Neural progenitor cell (in vitro differentiated cells): ENCODE measurements around the gene RNASE2. TPM values are rescaled to one million over a fixed set of nuclear protein-coding genes. Genes with fewer than 3 reads are reported as not detected.
A peak's percentile ranks its signal among the peaks of the same experiment; 100 is the strongest.

Experiments
- DNase-seq: peaks from one replicate; pipeline ENCODE4 v3.0.0-alpha.2; 2016; ENCODE audit warnings: low spot score
- H2AFZ ChIP-seq: fragments of 200-600 bp; sonication (generic); replicated peaks from 2 replicates; pipeline ENCODE4 v1.6.1; 2016; ENCODE audit warnings: antibody characterized with exemption
- H3F3A ChIP-seq: fragments of 200-600 bp; sonication (generic); 2 replicates; pipeline ENCODE4 v1.6.1; 2016; ENCODE audit warnings: antibody characterized with exemption, low read depth
- H3K27ac ChIP-seq: fragments of 200-600 bp; sonication (generic); 2 replicates; pipeline ENCODE4 v1.5.1; 2016; ENCODE audit warnings: mild to moderate bottlenecking
- H3K27me3 ChIP-seq: fragments of 200-600 bp; sonication (generic); 2 replicates; pipeline ENCODE4 v1.6.1; 2016; ENCODE audit warnings: mild to moderate bottlenecking, moderate library complexity
- H3K36me3 ChIP-seq: fragments of 200-600 bp; sonication (generic); 2 replicates; pipeline ENCODE4 v1.5.1; 2016
- H3K4me1 ChIP-seq: fragments of 200-600 bp; sonication (generic); 2 replicates; pipeline ENCODE4 v1.6.1; 2016; ENCODE audit warnings: mixed run types
- H3K4me2 ChIP-seq: fragments of 200-600 bp; sonication (generic); 2 replicates; pipeline ENCODE4 v1.6.1; 2016
- H3K4me3 ChIP-seq: fragments of 200-600 bp; sonication (generic); 2 replicates; pipeline ENCODE4 v1.5.1; 2016
- H3K79me2 ChIP-seq: fragments of 200-600 bp; sonication (generic); 2 replicates; pipeline ENCODE4 v1.6.1; 2016; ENCODE audit warnings: low read depth
- H3K9ac ChIP-seq: fragments of 200-600 bp; sonication (generic); 2 replicates; pipeline ENCODE4 v1.6.1; 2016
- H3K9me3 ChIP-seq: fragments of 200-600 bp; sonication (generic); 2 replicates; pipeline ENCODE4 v1.5.1; 2016; ENCODE audit warnings: low read depth
- H4K20me1 ChIP-seq: fragments of 200-600 bp; sonication (generic); 2 replicates; pipeline ENCODE4 v1.6.1; 2016; ENCODE audit warnings: low read depth
- H3K27ac Mint-ChIP-seq: 3 replicates; pipeline ENCODE4 v1.8.0; 2021; ENCODE audit warnings: mixed read lengths
- H3K27me3 Mint-ChIP-seq: 2 replicates; pipeline ENCODE4 v1.8.0; 2022; ENCODE audit warnings: low read depth, mild to moderate bottlenecking, inconsistent platforms, moderate library complexity, mixed read lengths; ENCODE audit not compliant: insufficient read depth
- H3K36me3 Mint-ChIP-seq: 3 replicates; pipeline ENCODE4 v1.8.0; 2021; ENCODE audit warnings: mixed read lengths
- H3K4me1 Mint-ChIP-seq: 3 replicates; pipeline ENCODE4 v1.8.0; 2021; ENCODE audit warnings: mixed read lengths
- H3K4me3 Mint-ChIP-seq: 3 replicates; pipeline ENCODE4 v1.8.0; 2021; ENCODE audit warnings: mild to moderate bottlenecking, moderate library complexity, mixed read lengths
- H3K9me3 Mint-ChIP-seq: 3 replicates; pipeline ENCODE4 v1.8.0; 2020; ENCODE audit warnings: mixed read lengths
- CTCF ChIP-seq: fragments of 200-600 bp; sonication (generic); IDR thresholded peaks from 2 replicates; pipeline ENCODE4 v1.5.1; 2017; ENCODE audit warnings: antibody characterized with exemption, mild to moderate bottlenecking
- EZH2 ChIP-seq: fragments of 200-600 bp; sonication (generic); IDR thresholded peaks from 2 replicates; pipeline ENCODE4 v1.6.1; 2017; ENCODE audit warnings: antibody characterized with exemption, mild to moderate bottlenecking, moderate library complexity
- EZH2phosphoT487 ChIP-seq: fragments of 200-600 bp; sonication (generic); IDR thresholded peaks from 2 replicates; pipeline ENCODE4 v1.6.1; 2017; ENCODE audit warnings: antibody characterized with exemption
- total RNA-seq: library from RNA; depleted of rRNA; stranded (reverse); fragments of >200 nt; gene quantifications from 2 replicates; pipeline ENCODE4 v1.2.3, GENCODE V29; 2015; ENCODE audit warnings: low replicate concordance

The RNASE2 gene
- total RNA-seq, 1 donor from 2014 or later = not detected

DNA sequence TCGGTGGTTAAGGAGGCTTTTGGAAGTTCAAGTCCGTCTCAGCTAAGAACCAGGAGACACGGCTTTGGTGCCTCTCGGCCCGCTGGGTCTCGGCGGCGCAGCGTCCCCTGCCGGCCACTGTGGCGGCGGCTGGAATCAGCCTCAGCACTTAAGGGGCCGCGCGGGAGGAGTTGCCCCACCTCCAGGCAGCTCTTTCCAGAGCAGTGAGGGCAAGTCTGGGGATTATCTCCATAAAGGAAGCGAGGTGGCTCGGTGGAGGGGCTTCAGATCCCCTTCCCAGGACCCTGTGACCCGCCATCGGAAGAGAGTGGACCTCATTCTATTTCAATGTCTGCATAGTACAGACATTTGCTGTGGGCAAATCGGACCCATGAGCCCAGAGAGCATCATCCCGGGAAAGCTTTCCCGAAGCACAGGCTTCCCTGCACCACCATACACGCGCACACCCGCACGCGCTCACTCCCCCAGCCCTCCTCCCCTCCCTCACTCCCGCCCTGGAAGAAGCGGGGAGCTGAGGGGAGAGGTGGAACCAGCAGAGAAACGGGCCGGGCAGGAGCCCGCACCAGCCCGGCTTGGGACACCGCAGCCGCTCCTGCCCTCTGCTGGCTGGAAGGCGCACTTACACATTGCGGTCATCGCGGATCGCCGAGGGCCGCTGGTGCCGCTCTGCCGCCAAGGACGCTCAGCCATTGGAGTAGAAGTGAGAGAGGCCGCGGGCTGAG is 15.9 kb downstream of the RNASE2 start:
- peak overlapping the region; percentile 67 for H3K4me3 ChIP-seq
- Mint-ChIP-seq H3K27ac (peak overlapping the region; percentile 94), H3K9me3 (no peaks in the 10 kb centered on the region), H3K4me1 (peaks cover 7% of the 10 kb centered on the region), H3K4me3 (peak overlapping the region; percentile 96), H3K36me3 (no peaks in the 10 kb centered on the region), H3K27me3 (no peaks in the 10 kb centered on the region)
- peaks cover 46% of the 10 kb centered on the region for H3K27me3 ChIP-seq
- no peaks in the 10 kb centered on the region for H3K79me2 ChIP-seq
- peak overlapping the region; percentile 95 for H2AFZ ChIP-seq
- no peaks in the 10 kb centered on the region for H3K36me3 ChIP-seq
- H3F3A ChIP-seq = peaks cover 4% of the 10 kb centered on the region
- H3K9me3 ChIP-seq = no peaks in the 10 kb centered on the region
- no peak overlapping the region for H3K9ac ChIP-seq
- no peaks in the 10 kb centered on the region for H4K20me1 ChIP-seq
- H3K27ac ChIP-seq = no peak overlapping the region
- peak; percentile 93 for DNase-seq
- no peak for TF ChIP-seq EZH2phosphoT487
- TF ChIP-seq CTCF = peak; percentile 83
- TF ChIP-seq EZH2 = no peak
- peak overlapping the region; percentile 77 for H3K4me2 ChIP-seq
- H3K4me1 ChIP-seq = no peaks in the 10 kb centered on the region

GRCh38 chr14:20971705-20972021 is 16.4 kb downstream of the RNASE2 start:
- H3K9me3 Mint-ChIP-seq = no peaks in the 10 kb centered on the region
- peak overlapping the region; percentile 96 for H3K4me3 Mint-ChIP-seq
- peaks cover under 1% of the 10 kb centered on the region for H3K27me3 Mint-ChIP-seq
- no peaks in the 10 kb centered on the region for H4K20me1 ChIP-seq
- H3K9ac ChIP-seq = no peak overlapping the region
- H3K36me3 Mint-ChIP-seq = no peaks in the 10 kb centered on the region
- peak overlapping the region; percentile 95 for H2AFZ ChIP-seq
- H3K79me2 ChIP-seq = no peaks in the 10 kb centered on the region
- peaks cover 4% of the 10 kb centered on the region for H3F3A ChIP-seq
- peak overlapping the region; percentile 77 for H3K4me2 ChIP-seq
- H3K4me1 ChIP-seq = no peaks in the 10 kb centered on the region
- no peak for TF ChIP-seq EZH2
- no peak for TF ChIP-seq CTCF
- no peak for TF ChIP-seq EZH2phosphoT487
- peak overlapping the region; percentile 5 for H3K27ac Mint-ChIP-seq
- no peak overlapping the region for H3K27ac ChIP-seq
- H3K4me3 ChIP-seq = peak overlapping the region; percentile 67
- H3K9me3 ChIP-seq = no peaks in the 10 kb centered on the region
- H3K4me1 Mint-ChIP-seq = peaks cover 7% of the 10 kb centered on the region
- H3K27me3 ChIP-seq = peaks cover 43% of the 10 kb centered on the region
- no peaks in the 10 kb centered on the region for H3K36me3 ChIP-seq
- DNase-seq = no peak

DNA sequence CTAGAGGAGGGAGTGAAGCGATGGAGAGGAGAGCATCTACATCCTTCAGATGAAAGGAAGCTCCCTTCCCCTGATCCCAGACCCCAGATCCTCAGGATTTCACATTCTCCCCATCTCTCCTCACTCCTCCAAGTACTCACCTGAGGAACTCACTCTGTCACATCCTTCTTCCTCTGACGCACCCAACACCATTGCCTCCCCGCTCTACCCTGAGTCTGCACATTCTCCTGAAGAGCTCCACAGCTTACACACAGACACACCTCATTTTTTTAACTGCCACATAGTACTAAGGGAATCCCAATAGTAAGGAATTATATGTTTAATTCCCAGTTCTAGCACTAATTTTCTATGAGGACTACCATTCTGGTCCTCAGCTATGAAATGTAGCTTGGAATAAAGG is 18.2 kb downstream of the RNASE2 start:
- no peaks in the 10 kb centered on the region for H3K36me3 Mint-ChIP-seq
- Histone ChIP-seq H3K27me3 (peaks cover 25% of the 10 kb centered on the region), H3K27ac (no peak overlapping the region), H3K79me2 (no peaks in the 10 kb centered on the region), H3K9me3 (no peaks in the 10 kb centered on the region), H3K36me3 (no peaks in the 10 kb centered on the region), H3K4me2 (no peak overlapping the region), H3F3A (peaks cover 4% of the 10 kb centered on the region), H3K4me3 (no peak overlapping the region), H3K4me1 (no peaks in the 10 kb centered on the region), H4K20me1 (no peaks in the 10 kb centered on the region), H3K9ac (no peak overlapping the region), H2AFZ (no peak overlapping the region)
- no peaks in the 10 kb centered on the region for H3K9me3 Mint-ChIP-seq
- peaks cover 7% of the 10 kb centered on the region for H3K4me1 Mint-ChIP-seq
- no peak for DNase-seq
- H3K4me3 Mint-ChIP-seq = no peak overlapping the region
- no peak overlapping the region for H3K27ac Mint-ChIP-seq
- TF ChIP-seq EZH2phosphoT487 (no peak), EZH2 (no peak), CTCF (no peak)
- peaks cover 2% of the 10 kb centered on the region for H3K27me3 Mint-ChIP-seq
